H1 (cell line): ENCODE results near the gene PLCXD1. TPM values are rescaled to one million over a fixed set of nuclear protein-coding genes. Genes with fewer than 3 reads are reported as not detected.

Source experiments
- CTCF ChIA-PET: fragments of 300-600 bp; sonication (Branson Sonifier 250); formaldehyde crosslinking; loops from one replicate; lab custom pipeline; 2021; ENCODE audit not compliant: partially characterized antibody; lab: Charles Lee
- POLR2A ChIA-PET: fragments of 300-600 bp; sonication (Branson Sonifier 250); formaldehyde crosslinking; loops from one replicate; lab custom pipeline; 2021; ENCODE audit warnings: inconsistent platforms; ENCODE audit not compliant: partially characterized antibody; lab: Charles Lee
- DNase-seq, 2 experiments: peaks; one replicate each; pipeline versions ENCODE4 v3.0.0 to v3.0.0-alpha.2; 2010 to 2022; ENCODE audit warnings: low spot score in 2 of 2, low read depth in 1 of 2, mixed read lengths in 1 of 2
- FAIRE-seq: peaks from 2 replicates; lab custom pipeline; 2011; peaks lifted over from hg19 to GRCh38; lab: Jason Lieb, UNC
- H2AFZ ChIP-seq: 2 replicates; pipeline ENCODE4 v1.8.1; 2012; ENCODE audit warnings: low read length, inconsistent platforms
- H2AK5ac ChIP-seq: 2 replicates; pipeline ENCODE4 v1.6.1; 2013; ENCODE audit warnings: low read depth, low read length
- H2BK120ac ChIP-seq: replicated peaks from 2 replicates; pipeline ENCODE3; 2013; ENCODE audit warnings: low read depth, low read length, inconsistent platforms
- H2BK12ac ChIP-seq: 2 replicates; pipeline ENCODE4 v1.6.1; 2013; ENCODE audit warnings: low read depth, low read length
- H2BK15ac ChIP-seq: 2 replicates; pipeline ENCODE4 v1.6.1; 2013; ENCODE audit warnings: low read length
- H2BK20ac ChIP-seq: 2 replicates; pipeline ENCODE4 v1.6.1; 2013; ENCODE audit warnings: low read length
- H2BK5ac ChIP-seq: 2 replicates; pipeline ENCODE4 v1.6.1; 2013; ENCODE audit warnings: low read depth, low read length
- H3K14ac ChIP-seq: 2 replicates; pipeline ENCODE4 v1.6.1; 2013; ENCODE audit warnings: inconsistent platforms; ENCODE audit not compliant: insufficient read length
- H3K18ac ChIP-seq: 2 replicates; pipeline ENCODE4 v1.6.1; 2013; ENCODE audit warnings: low read length; ENCODE audit errors: extremely low read depth
- H3K23ac ChIP-seq: 2 replicates; pipeline ENCODE4 v1.6.1; 2013; ENCODE audit warnings: inconsistent platforms; ENCODE audit not compliant: insufficient read length
- H3K23me2 ChIP-seq: 2 replicates; pipeline ENCODE4 v1.6.1; 2013; ENCODE audit warnings: low read depth, low read length
- H3K27ac ChIP-seq: 2 replicates; pipeline ENCODE4 v1.6.1; 2011; ENCODE audit warnings: low read depth, low read length, inconsistent platforms
- H3K27me3 ChIP-seq, 4 experiments: replicated peaks in 1 of 4; 1 replicate in 1 of 4; 2 replicates in 3 of 4; pipeline versions ENCODE4 v1.6.1 to v1.8.1; 2011 to 2013; ENCODE audit warnings: low read length in 3 of 4, mild to moderate bottlenecking in 3 of 4, inconsistent platforms in 2 of 4, mixed read lengths in 2 of 4, moderate library complexity in 1 of 4; ENCODE audit not compliant: control insufficient read depth in 3 of 4, insufficient read depth in 3 of 4; ENCODE audit errors: extremely low read depth in 1 of 4
- H3K36me3 ChIP-seq, 4 experiments: 2 replicates each; pipeline versions ENCODE4 v1.6.1 to v1.8.1; 2011 to 2013; ENCODE audit warnings: mild to moderate bottlenecking in 4 of 4, low read length in 3 of 4, moderate library complexity in 2 of 4, control low read depth in 1 of 4, inconsistent platforms in 1 of 4; ENCODE audit not compliant: insufficient read depth in 4 of 4, control insufficient read depth in 2 of 4
- H3K4ac ChIP-seq: replicated peaks from 2 replicates; pipeline ENCODE3; 2013; ENCODE audit warnings: low read length, low read depth, mixed read lengths, inconsistent platforms; ENCODE audit not compliant: insufficient read length
- H3K4me1 ChIP-seq, 4 experiments: replicated peaks in 1 of 4; 1 replicate in 1 of 4; 2 replicates in 3 of 4; pipeline versions ENCODE4 v1.6.1 to v1.8.1; 2011 to 2013; ENCODE audit warnings: low read length in 3 of 4, inconsistent platforms in 2 of 4, mixed read lengths in 1 of 4; ENCODE audit not compliant: insufficient read depth in 4 of 4, control insufficient read depth in 3 of 4
- H3K4me2 ChIP-seq, 2 experiments: 2 replicates each; pipeline versions ENCODE4 v1.6.1 to v1.8.1; 2011 to 2013; ENCODE audit warnings: low read depth in 2 of 2, low read length in 2 of 2, control low read depth in 1 of 2, inconsistent platforms in 1 of 2, mild to moderate bottlenecking in 1 of 2; ENCODE audit not compliant: insufficient read depth in 1 of 2
- H3K4me3 ChIP-seq, 4 experiments: fragments of 200-600, 300-600 bp in 1 of 4; sonication (generic), shearing (Covaris generic), sonication (Bioruptor Twin) in 1 of 4; 2 replicates each; pipeline versions ENCODE4 v1.5.1 to v1.8.1; 2011 to 2016; ENCODE audit warnings: low read length in 4 of 4, low read depth in 3 of 4, control low read depth in 2 of 4, inconsistent platforms in 2 of 4, mild to moderate bottlenecking in 2 of 4, mixed read lengths in 1 of 4, moderate library complexity in 1 of 4; ENCODE audit not compliant: insufficient read depth in 2 of 4; ENCODE audit errors: extremely low read depth in 1 of 4
- H3K56ac ChIP-seq: replicated peaks from 2 replicates; pipeline ENCODE3; 2013; ENCODE audit warnings: low read depth, mild to moderate bottlenecking, mixed read lengths, low read length, inconsistent platforms; ENCODE audit not compliant: insufficient read length
- H3K79me1 ChIP-seq: 2 replicates; pipeline ENCODE4 v1.6.1; 2013; ENCODE audit warnings: low read depth, low read length, control low read depth
- H3K79me2 ChIP-seq, 2 experiments: 2 replicates each; pipeline versions ENCODE4 v1.6.1 to v1.8.1; 2012 to 2013; ENCODE audit warnings: low read length in 2 of 2, mild to moderate bottlenecking in 2 of 2, inconsistent platforms in 1 of 2; ENCODE audit not compliant: insufficient read depth in 2 of 2, control insufficient read depth in 1 of 2
- H3K9ac ChIP-seq, 4 experiments: replicated peaks in 1 of 4; 1 replicate in 1 of 4; 2 replicates in 3 of 4; pipeline versions ENCODE4 v1.6.1 to v1.8.1; 2011 to 2013; ENCODE audit warnings: low read depth in 3 of 4, low read length in 3 of 4, control low read depth in 2 of 4, mild to moderate bottlenecking in 2 of 4, moderate library complexity in 2 of 4, inconsistent platforms in 1 of 4; ENCODE audit errors: extremely low read depth in 1 of 4
- H3K9me3 ChIP-seq, 2 experiments: 2 replicates each; pipeline versions ENCODE4 v1.6.1 to v1.8.1; 2012 to 2013; ENCODE audit warnings: mild to moderate bottlenecking in 2 of 2, moderate library complexity in 2 of 2, control low read depth in 1 of 2, inconsistent platforms in 1 of 2, low read depth in 1 of 2, low read length in 1 of 2, mixed read lengths in 1 of 2; ENCODE audit not compliant: insufficient read depth in 2 of 2
- H4K20me1 ChIP-seq, 2 experiments: replicated peaks in 1 of 2; 2 replicates each; pipeline versions ENCODE3 to v1.8.1; 2011 to 2013; ENCODE audit warnings: inconsistent platforms in 2 of 2, low read length in 2 of 2, mild to moderate bottlenecking in 1 of 2; ENCODE audit not compliant: insufficient read depth in 2 of 2, control insufficient read depth in 1 of 2
- H4K5ac ChIP-seq: 2 replicates; pipeline ENCODE4 v1.6.1; 2013; ENCODE audit warnings: low read length, low read depth, mixed read lengths, inconsistent platforms; ENCODE audit not compliant: insufficient read length
- H4K8ac ChIP-seq: 2 replicates; pipeline ENCODE4 v1.8.0; 2013; ENCODE audit warnings: mild to moderate bottlenecking, moderate library complexity, low read length, inconsistent platforms; ENCODE audit not compliant: insufficient read depth; ENCODE audit errors: extremely low read depth
- H4K91ac ChIP-seq: replicated peaks from 2 replicates; pipeline ENCODE3; 2013; ENCODE audit warnings: low read length, mixed read lengths, inconsistent platforms; ENCODE audit not compliant: insufficient read length
- CHD1 ChIP-seq: IDR thresholded peaks from 2 replicates; pipeline ENCODE4 v1.6.1; 2012; ENCODE audit warnings: low read depth, low read length, improper control_type of control experiment
- CHD2 ChIP-seq: IDR thresholded peaks from 2 replicates; pipeline ENCODE4 v1.6.1; 2012; ENCODE audit warnings: low read length, improper control_type of control experiment
- CTBP2 ChIP-seq: IDR thresholded peaks from 2 replicates; pipeline ENCODE4 v1.7.0; 2011; ENCODE audit warnings: borderline replicate concordance, mild to moderate bottlenecking, moderate library complexity, mixed read lengths, low read length; ENCODE audit not compliant: insufficient read depth, insufficient read length
- FOSL1 ChIP-seq: IDR thresholded peaks from 2 replicates; pipeline ENCODE4 v1.6.1; 2011; ENCODE audit warnings: mild to moderate bottlenecking, low read depth, low read length, moderate library complexity; ENCODE audit not compliant: insufficient read depth
- HDAC6 ChIP-seq: IDR thresholded peaks from one replicate; pipeline ENCODE4 v1.7.1; 2012; ENCODE audit warnings: low read depth, mild to moderate bottlenecking, inconsistent platforms, low read length, moderate library complexity
- NANOG ChIP-seq: IDR thresholded peaks from 2 replicates; pipeline ENCODE4 v1.6.1; 2011; ENCODE audit warnings: low read length, low read depth, mild to moderate bottlenecking, inconsistent platforms; ENCODE audit not compliant: insufficient read depth, poor library complexity, severe bottlenecking
- POLR2AphosphoS5 ChIP-seq: IDR thresholded peaks from 2 replicates; pipeline ENCODE4 v1.6.1; 2011; ENCODE audit warnings: low read depth, low read length
- RFX5 ChIP-seq: IDR thresholded peaks from 2 replicates; pipeline ENCODE4 v1.6.1; 2011; ENCODE audit warnings: low read depth, low read length, improper control_type of control experiment, borderline replicate concordance
- SIRT6 ChIP-seq: IDR thresholded peaks from one replicate; pipeline ENCODE4 v1.7.1; 2012; ENCODE audit warnings: low read length, inconsistent platforms
- SRF ChIP-seq: IDR thresholded peaks from 2 replicates; pipeline ENCODE4 v1.6.1; 2011; ENCODE audit warnings: mild to moderate bottlenecking, low read depth, low read length, moderate library complexity
- TAF7 ChIP-seq: optimal IDR thresholded peaks from 2 replicates; pipeline ENCODE3; 2011; ENCODE audit warnings: low read depth, mild to moderate bottlenecking, inconsistent platforms, low read length, moderate library complexity, borderline replicate concordance
- TCF12 ChIP-seq: IDR thresholded peaks from 2 replicates; pipeline ENCODE4 v1.6.1; 2011; ENCODE audit warnings: low read depth, mild to moderate bottlenecking, low read length
- YY1 ChIP-seq: IDR thresholded peaks from 2 replicates; pipeline ENCODE4 v1.6.1; 2011; ENCODE audit warnings: low read depth, mild to moderate bottlenecking, low read length
- WGBS, 2 experiments: shearing (Covaris generic) in 1 of 2; methylation state at CpG; one replicate each; pipeline versions ENCODE4 v1.1.6 to v1.1.7; 2013 to 2015; ENCODE audit warnings: low lambda C conversion rate in 2 of 2, mixed read lengths in 2 of 2, inconsistent platforms in 1 of 2, low coverage in 1 of 2, missing lambda C conversion rate in 1 of 2; ENCODE audit not compliant: insufficient replicate concordance in 2 of 2, insufficient coverage in 1 of 2, insufficient read length in 1 of 2; ENCODE audit errors: extremely low coverage in 1 of 2, missing lambda C conversion rate in 1 of 2; 5-methylcytosine and 5-hydroxymethylcytosine counted together
- polyA plus RNA-seq, 7 experiments: library from polyadenylated mRNA; depleted of rRNA in 3 of 7; stranded (reverse) in 5 of 7; unstranded in 2 of 7; fragments of >200 nt in 5 of 7; fragments of 200-250 nt in 2 of 7; gene quantifications; 1 replicate in 5 of 7; 2 replicates in 1 of 7; 4 replicates in 1 of 7; pipeline versions ENCODE4 v1.2.1 to v1.2.3, GENCODE V29; 2011 to 2013; ENCODE audit warnings: missing spikeins in 2 of 7, mixed read lengths in 2 of 7
- total RNA-seq: library from RNA; stranded (reverse); fragmentation: NEBNext Ultra II Directional; extraction: Animal tissue kit (Norgen Biotek cat#: 25700); gene quantifications from 2 replicates; pipeline ENCODE4 v1.2.1, GENCODE V29; 2021
- TF ChIP-seq, protein P1 (sequence below): IDR thresholded peaks from 2 replicates; pipeline ENCODE4 v1.6.1; 2012; ENCODE audit warnings: inconsistent platforms

Gene PLCXD1
- total and polyA plus RNA-seq, 2 of the 8 experiments (the other 6 are each of a cell fraction or from before 2014, with no cell fraction given): 93.6 to 124 TPM

DNA sequence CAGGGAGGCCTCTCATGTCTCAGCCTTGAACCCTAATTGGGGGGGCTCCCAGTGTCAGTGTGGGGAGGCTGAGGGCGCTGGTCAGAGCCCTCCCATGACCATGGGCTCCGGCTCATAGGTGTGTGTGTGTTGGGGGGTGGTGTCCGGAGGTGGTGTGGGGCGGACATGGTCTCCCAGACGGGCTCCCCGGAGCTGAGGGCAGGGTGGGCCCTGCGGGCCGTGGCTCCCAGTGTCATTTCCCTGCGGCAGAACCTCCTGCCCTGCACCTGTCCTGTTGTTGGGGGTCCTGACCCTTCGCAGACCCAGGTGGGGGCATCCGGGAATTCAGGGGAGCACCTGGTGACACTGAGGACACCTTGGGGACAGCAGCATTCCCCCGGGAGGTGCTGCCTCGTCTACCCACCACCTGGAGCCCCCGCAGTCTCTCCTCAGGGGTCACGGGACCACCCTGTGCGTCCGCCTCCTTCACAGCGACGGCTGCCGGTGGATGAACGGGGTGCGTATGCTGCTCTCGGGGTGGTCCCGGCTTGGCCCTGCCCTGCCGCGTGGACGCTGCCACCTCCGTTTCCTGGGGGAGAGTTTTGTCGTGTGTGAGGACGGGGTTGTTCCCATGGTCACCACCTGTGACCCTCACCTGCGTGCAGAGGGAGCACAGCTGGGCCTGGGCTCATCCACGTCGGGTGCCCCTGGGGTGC is 51.9 kb downstream of the PLCXD1 start:
- H3K36me3 ChIP-seq: peaks cover 2 to 26% (median 10%) of the 10 kb centered on the region in 4 experiments; a peak in 5 of 8 replicates
- no peak for TF ChIP-seq POLR2AphosphoS5
- no peak for TF ChIP-seq CHD1
- TF ChIP-seq RFX5: no peak
- no peak for TF ChIP-seq SRF
- no peak for TF ChIP-seq CTBP2
- TF ChIP-seq CHD2: no peak
- TF ChIP-seq, protein P1, sequence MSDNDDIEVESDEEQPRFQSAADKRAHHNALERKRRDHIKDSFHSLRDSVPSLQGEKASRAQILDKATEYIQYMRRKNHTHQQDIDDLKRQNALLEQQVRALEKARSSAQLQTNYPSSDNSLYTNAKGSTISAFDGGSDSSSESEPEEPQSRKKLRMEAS: no peak
- no peak for TF ChIP-seq YY1
- no peak for TF ChIP-seq HDAC6
- no peak for TF ChIP-seq TAF7
- no peak for TF ChIP-seq TCF12
- TF ChIP-seq FOSL1: no peak
- TF ChIP-seq SIRT6: no peak
- TF ChIP-seq NANOG: no peak

More for the DNA sequence above, 51.9 kb downstream of the PLCXD1 start:
- H3K4me3 ChIP-seq: no peak overlapping the region
- H3K9me3 ChIP-seq: no peaks in the 10 kb centered on the region
- H3K27ac ChIP-seq: no peak overlapping the region
- peaks cover 0 to 2% (median 0%) of the 10 kb centered on the region in 4 experiments; a peak in 1 of 7 replicates for H3K27me3 ChIP-seq
- no peak overlapping the region for H2AK5ac ChIP-seq
- no peak overlapping the region for H3K56ac ChIP-seq
- no peak overlapping the region for H4K5ac ChIP-seq
- H3K23me2 ChIP-seq: no peaks in the 10 kb centered on the region
- peaks cover 0 to 13% of the 10 kb centered on the region in 2 experiments for H4K20me1 ChIP-seq
- no peak overlapping the region for H3K4me2 ChIP-seq
- peaks cover 0 to 5% (median 2%) of the 10 kb centered on the region in 4 experiments; a peak in 3 of 7 replicates for H3K4me1 ChIP-seq
- POLR2A ChIA-PET: no interaction called here
- CTCF ChIA-PET: no interaction called here
- no peak overlapping the region for H2BK5ac ChIP-seq
- H3K9ac ChIP-seq: no peak overlapping the region
- no peak overlapping the region for H3K18ac ChIP-seq
- no peak overlapping the region for H3K4ac ChIP-seq
- H3K79me1 ChIP-seq: no peaks in the 10 kb centered on the region; the same call in 1 of the 2 replicates
- no peak overlapping the region for H2BK120ac ChIP-seq
- no peaks in the 10 kb centered on the region for H3K79me2 ChIP-seq
- DNase-seq (no peak), FAIRE-seq (no peak)
- 97% methylated on average over 23 of the region's 33 CpGs; no CpG with 5 or more reads in 1 of the 2 experiments for WGBS, 2 experiments
- H4K91ac ChIP-seq: no peak overlapping the region
- no peak overlapping the region for H2BK15ac ChIP-seq
- H2BK20ac ChIP-seq: no peak overlapping the region
- no peak overlapping the region for H3K14ac ChIP-seq
- no peak overlapping the region for H2AFZ ChIP-seq
- no peak overlapping the region for H2BK12ac ChIP-seq
- H4K8ac ChIP-seq: peak overlapping the region; percentile 71; the same call in 1 of the 2 replicates
- no peak overlapping the region for H3K23ac ChIP-seq
